D721Med (cell line): ENCODE data around the gene LCP1.

Source experiments
- DNase-seq: peaks from one replicate; pipeline ENCODE4 v3.0.0; 2011; ENCODE audit warnings: low spot score; ENCODE audit not compliant: insufficient read length
- FAIRE-seq: peaks from 2 replicates; lab custom pipeline; 2011; peaks lifted over from hg19 to GRCh38; lab: Jason Lieb, UNC
- TF ChIP-seq, protein P1 (sequence below): IDR thresholded peaks from 2 replicates; pipeline ENCODE4 v1.5.1; 2012; ENCODE audit warnings: mild to moderate bottlenecking, control low read depth; ENCODE audit not compliant: insufficient read depth; ENCODE audit errors: missing control alignments

LCP1 gene

DNA sequence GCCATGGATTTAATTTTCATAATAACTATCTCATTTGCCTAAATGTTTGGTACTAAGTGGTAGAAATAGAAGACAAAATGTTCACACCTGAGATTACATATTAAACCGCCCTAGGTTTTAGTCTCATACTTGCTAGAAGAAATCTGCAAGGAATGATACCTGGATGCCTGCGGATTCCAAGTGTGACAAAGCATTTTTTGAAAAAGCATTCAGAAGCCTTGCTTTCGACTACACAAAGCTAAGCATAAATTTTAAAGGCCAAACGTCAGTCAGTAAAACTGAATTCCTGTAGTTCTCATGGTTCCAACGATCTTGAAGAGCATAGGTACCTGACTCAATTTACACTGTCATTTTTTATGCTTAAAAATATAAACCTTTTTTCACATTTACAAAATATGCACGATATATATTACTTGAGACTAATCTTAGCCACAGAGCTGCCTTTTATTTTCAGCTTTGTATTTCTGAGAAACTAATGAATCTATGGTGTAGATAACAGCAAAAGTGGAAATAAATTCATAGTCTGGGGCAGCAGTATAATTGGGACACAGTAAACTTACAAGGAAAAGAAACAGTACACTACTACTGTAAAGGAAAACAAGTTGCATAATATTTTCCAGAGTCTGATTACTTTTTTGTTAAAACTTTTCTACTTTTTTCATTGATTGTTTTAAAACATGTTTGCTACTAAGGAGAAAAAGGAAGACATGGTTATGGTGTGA is 28.5 kb upstream of the LCP1 start:
- no peak for DNase-seq
- no peak for FAIRE-seq

GRCh38 chr13:46207828-46208227 is 25.9 kb upstream of the LCP1 start:
- TF ChIP-seq, protein P1, sequence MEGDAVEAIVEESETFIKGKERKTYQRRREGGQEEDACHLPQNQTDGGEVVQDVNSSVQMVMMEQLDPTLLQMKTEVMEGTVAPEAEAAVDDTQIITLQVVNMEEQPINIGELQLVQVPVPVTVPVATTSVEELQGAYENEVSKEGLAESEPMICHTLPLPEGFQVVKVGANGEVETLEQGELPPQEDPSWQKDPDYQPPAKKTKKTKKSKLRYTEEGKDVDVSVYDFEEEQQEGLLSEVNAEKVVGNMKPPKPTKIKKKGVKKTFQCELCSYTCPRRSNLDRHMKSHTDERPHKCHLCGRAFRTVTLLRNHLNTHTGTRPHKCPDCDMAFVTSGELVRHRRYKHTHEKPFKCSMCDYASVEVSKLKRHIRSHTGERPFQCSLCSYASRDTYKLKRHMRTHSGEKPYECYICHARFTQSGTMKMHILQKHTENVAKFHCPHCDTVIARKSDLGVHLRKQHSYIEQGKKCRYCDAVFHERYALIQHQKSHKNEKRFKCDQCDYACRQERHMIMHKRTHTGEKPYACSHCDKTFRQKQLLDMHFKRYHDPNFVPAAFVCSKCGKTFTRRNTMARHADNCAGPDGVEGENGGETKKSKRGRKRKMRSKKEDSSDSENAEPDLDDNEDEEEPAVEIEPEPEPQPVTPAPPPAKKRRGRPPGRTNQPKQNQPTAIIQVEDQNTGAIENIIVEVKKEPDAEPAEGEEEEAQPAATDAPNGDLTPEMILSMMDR = no peak
- FAIRE-seq (no peak), DNase-seq (no peak)

More for the DNA sequence above, 28.5 kb upstream of the LCP1 start:
- TF ChIP-seq, protein P1 = no peak

GRCh38 chr13:46206143-46206542 is 24.2 kb upstream of the LCP1 start:
- TF ChIP-seq, protein P1 = no peak
- DNase-seq (no peak), FAIRE-seq (no peak)

GRCh38 chr13:46202966-46203365 is 21.0 kb upstream of the LCP1 start:
- TF ChIP-seq, protein P1 = no peak
- DNase-seq (no peak), FAIRE-seq (no peak)

DNA sequence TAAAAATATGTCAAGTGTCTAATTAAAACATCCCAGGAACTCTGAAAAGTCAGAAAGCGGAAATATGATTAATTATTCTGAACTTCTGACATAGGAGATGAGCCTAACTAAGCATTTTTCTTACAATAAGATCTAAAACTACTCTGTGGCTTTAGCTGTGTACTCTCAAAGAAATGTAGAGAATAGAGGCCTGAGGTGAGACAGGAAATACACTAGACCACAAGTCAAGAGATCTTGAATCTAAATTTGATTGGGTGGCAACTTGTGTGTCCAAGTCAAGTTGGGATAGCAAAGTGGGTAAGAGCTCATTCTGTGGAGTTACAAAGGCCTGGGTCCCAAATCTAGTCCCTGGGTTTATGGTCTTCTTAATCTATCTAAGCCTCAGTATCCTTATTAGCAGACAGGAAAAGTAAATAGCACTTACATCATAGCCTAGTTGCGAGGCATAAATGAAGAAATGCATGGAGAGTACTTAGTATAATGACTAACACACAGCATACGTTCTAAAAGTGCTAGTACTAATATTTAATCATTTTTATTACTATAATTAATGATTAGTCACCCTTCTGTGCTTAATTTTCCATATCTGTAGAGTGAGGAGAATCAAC is 20.3 kb upstream of the LCP1 start:
- no peak for FAIRE-seq
- TF ChIP-seq, protein P1 = no peak
- DNase-seq = no peak

GRCh38 chr13:46198696-46199193 is 16.8 kb upstream of the LCP1 start:
- TF ChIP-seq, protein P1 = no peak
- DNase-seq (no peak), FAIRE-seq (no peak)

- no peak for FAIRE-seq
- TF ChIP-seq, protein P1 = no peak
- no peak for DNase-seq
Observed at GRCh38 chr13:46197299-46198048, 15.5 kb upstream of the LCP1 start.
